ENCODE data around the gene CHRNA5. TPM values are rescaled to one million over a fixed set of nuclear protein-coding genes. Genes with fewer than 3 reads are reported as not detected.

CHRNA5 gene
- total RNA-seq, 1 donor from 2014 or later: not detected

DNA sequence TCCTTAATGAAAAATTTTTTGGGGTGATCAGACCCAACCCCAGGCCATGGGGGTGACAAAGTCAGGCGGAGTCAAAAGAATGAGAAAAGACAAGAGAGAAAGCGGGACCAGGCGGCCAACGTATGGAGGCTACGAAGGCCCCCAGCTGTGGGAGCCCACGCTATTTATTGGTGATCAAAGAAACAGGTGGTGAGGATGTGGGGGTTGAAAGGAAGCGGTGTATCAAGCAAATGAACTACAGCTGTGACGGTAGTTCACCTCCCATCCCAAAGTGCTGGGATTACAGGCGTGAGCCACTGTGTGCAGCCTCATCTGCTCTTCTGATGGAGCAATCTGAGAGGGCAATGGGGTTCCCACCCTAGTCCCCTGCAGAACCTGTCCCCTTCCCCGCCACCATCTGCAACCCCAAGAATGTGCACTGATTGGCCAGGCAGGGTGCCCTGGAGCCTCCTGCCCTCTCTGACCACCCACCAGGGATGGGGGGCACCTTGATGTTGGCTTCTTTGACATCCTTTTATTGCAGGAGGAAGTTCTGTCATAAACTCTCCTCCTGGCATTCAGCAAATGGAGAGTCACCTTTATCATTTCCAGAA, 56.6 kb downstream of the CHRNA5 start:
- Histone ChIP-seq H3K4me1 (peaks cover 0 to 11% of the 10 kb centered on the region in 2 donors), H3K27me3 (peaks cover 13% of the 10 kb centered on the region), H3K27ac (no peak overlapping the region), H3K4me3 (no peak overlapping the region), H3K36me3 (no peaks in the 10 kb centered on the region), H3K9me3 (no peaks in the 10 kb centered on the region)
- no peak for TF ChIP-seq CTCF (IDR thresholded peaks at IDR 0.05)
- intact Hi-C loops (cut with DNase I): no loop called here
- no peak for DNase-seq (ENCODE audit: low spot score in 2 of 2)

GRCh38 chr15:78623786-78624497, 58.6 kb downstream of the CHRNA5 start:
- Histone ChIP-seq H3K4me3 (no peak overlapping the region), H3K27me3 (peaks cover 12% of the 10 kb centered on the region), H3K27ac (no peak overlapping the region), H3K4me1 (peaks cover 0 to 7% of the 10 kb centered on the region in 2 donors), H3K36me3 (no peaks in the 10 kb centered on the region), H3K9me3 (no peaks in the 10 kb centered on the region)
- TF ChIP-seq CTCF (IDR thresholded peaks at IDR 0.05): no peak
- DNase-seq (ENCODE audit: low spot score in 2 of 2): no peak
- intact Hi-C loops (cut with DNase I): no loop called here

DNA sequence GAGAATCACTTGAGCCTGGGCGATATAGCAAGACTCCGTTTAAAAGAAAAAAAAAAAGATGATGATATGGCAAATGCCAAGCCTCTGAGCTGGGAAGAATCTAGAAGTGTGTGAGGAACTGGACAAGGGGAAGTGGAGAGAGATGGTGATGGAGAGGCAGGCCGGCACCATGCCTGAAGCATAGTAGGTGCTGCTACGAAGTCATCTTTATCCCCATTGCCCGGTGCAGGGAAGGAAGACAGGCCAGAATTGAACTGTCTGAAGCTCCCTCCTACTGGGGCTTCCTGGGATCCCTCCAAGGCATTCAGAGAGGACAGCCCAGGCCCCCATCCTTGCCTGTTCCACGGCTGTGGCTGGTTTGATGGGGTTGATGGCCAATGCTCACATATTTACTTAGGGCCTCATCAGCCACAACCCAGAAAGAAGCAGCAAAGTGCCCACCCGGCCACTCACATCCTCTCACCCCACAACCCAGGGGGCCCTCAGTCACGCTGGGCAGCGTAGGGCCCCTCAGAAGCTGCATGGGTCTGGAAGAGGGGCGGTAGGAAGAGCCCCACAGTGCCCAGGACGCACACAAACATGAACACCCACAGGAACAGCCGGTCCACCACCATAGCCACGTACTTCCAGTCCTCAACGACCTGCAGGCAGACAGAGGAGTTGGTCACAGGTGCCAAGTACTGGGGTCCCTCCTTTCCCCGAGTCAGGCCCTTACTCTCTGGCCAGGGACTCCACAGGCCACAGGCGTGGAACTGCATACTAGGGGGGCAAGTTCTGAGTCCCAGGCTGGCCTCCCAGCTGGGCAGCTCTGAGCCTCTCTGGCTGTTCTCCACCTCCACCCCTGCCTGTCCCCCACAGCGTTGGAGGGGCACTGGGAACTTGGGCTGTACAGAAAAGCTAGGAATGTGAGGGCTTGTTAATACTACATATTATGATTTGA, 59.6 kb downstream of the CHRNA5 start:
- H3K9me3 ChIP-seq: no peaks in the 10 kb centered on the region
- peaks cover 0 to 6% of the 10 kb centered on the region in 2 donors for H3K4me1 ChIP-seq
- H3K27ac ChIP-seq: no peak overlapping the region
- no peak overlapping the region for H3K4me3 ChIP-seq
- intact Hi-C loops (cut with DNase I): no loop called here
- no peaks in the 10 kb centered on the region for H3K36me3 ChIP-seq
- no peak for TF ChIP-seq CTCF (IDR thresholded peaks at IDR 0.05)
- H3K27me3 ChIP-seq: peaks cover 3% of the 10 kb centered on the region
- no peak for DNase-seq (ENCODE audit: low spot score in 2 of 2)

- Histone ChIP-seq H3K27ac (no peak overlapping the region), H3K36me3 (no peaks in the 10 kb centered on the region), H3K9me3 (no peaks in the 10 kb centered on the region), H3K4me3 (no peak overlapping the region), H3K27me3 (no peaks in the 10 kb centered on the region), H3K4me1 (no peaks in the 10 kb centered on the region)
- no peak for TF ChIP-seq CTCF (IDR thresholded peaks at IDR 0.05)
- intact Hi-C loops (cut with DNase I): no loop called here
- no peak for DNase-seq (ENCODE audit: low spot score in 2 of 2)
Measured at GRCh38 chr15:78625606-78626280, 60.4 kb downstream of the CHRNA5 start.

- Histone ChIP-seq H3K4me3 (no peak overlapping the region), H3K9me3 (no peaks in the 10 kb centered on the region), H3K27me3 (no peaks in the 10 kb centered on the region), H3K4me1 (no peaks in the 10 kb centered on the region), H3K36me3 (no peaks in the 10 kb centered on the region), H3K27ac (no peak overlapping the region)
- TF ChIP-seq CTCF (IDR thresholded peaks at IDR 0.05): no peak
- DNase-seq (ENCODE audit: low spot score in 2 of 2): no peak
- intact Hi-C loops (cut with DNase I): no loop called here
Measured at GRCh38 chr15:78626381-78626995, 61.2 kb downstream of the CHRNA5 start.

All from ascending aorta (tissue), 2 donors.